DMS153 treated with DMSO at 0.1 percent for 48 hours (cell line): ENCODE measurements around the gene NAMPT.
"Not testable (repeated sequence)": the region's sequence is repeated elsewhere in the genome, so short reads cannot be mapped to it uniquely, and the experiment has no call there.

Experiments used
- DNase-seq: peaks from one replicate; lab custom pipeline; 2025; ENCODE audit not compliant: unreplicated experiment; lab: John Stamatoyannopoulos, UW

The NAMPT gene

GRCh38 chr7:106305732-106306131 is 20.9 kb upstream of the NAMPT start:
- no peak for DNase-seq

DNA sequence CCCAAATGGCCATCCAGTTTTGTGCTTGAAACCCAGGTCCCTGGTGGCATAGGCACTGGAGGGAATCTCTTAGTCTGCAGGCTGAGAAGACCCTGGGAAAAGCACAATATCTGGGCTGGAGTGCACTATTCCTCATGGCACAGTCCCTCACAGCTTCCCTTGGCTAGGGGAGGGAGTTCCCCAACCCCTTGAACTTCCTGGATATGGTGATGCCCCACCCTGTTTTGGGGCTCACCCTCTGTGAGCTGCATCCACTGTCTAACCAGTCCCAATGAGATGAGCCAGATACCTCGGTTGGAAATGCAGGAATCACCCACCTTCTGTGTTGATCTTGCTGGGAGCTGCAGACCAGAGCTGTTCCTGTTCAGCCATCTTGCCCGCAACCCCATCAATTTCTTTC is 19.8 kb upstream of the NAMPT start:
- no peak for DNase-seq

DNA sequence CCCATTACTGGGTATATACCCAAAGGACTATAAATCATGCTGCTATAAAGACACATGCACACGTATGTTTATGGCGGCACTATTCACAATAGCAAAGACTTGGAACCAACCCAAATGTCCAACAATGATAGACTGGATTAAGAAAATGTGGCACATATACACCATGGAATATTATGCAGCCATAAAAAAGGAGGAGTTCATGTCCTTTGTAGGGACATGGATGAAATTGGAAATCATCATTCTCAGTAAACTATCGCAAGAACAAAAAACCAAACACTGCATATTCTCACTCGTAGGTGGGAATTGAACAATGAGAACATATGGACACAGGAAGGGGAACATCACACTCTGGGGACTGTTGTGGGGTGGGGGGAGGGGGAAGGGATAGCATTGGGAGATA is 13.8 kb upstream of the NAMPT start:
- not testable (repeated sequence) for DNase-seq

GRCh38 chr7:106298155-106298554 is 13.4 kb upstream of the NAMPT start:
- DNase-seq, result not testable (repeated sequence)

GRCh38 chr7:106294334-106294733 is 9.6 kb upstream of the NAMPT start:
- no peak for DNase-seq

DNA sequence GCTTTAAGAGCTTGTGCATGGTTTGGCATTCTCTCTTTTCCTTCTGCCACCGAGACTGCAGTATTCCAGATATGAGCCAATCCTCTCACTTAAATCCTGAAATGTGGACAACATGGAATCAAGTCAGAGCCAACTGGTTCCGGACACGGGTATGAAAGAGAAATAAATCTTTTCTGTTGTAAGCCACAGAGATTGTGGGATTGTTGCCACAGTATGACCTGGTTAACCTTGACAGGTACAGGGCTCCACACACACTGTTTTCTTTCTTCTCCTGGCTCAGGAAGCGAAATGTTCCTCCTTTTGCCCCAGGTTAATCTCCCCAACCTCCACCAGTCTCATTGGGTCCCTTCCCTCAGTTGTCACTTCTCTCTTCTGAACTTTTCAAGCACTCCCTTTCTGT is 6.5 kb upstream of the NAMPT start:
- no peak for DNase-seq

GRCh38 chr7:106290319-106290718 is 5.5 kb upstream of the NAMPT start:
- DNase-seq, result no peak

DNA sequence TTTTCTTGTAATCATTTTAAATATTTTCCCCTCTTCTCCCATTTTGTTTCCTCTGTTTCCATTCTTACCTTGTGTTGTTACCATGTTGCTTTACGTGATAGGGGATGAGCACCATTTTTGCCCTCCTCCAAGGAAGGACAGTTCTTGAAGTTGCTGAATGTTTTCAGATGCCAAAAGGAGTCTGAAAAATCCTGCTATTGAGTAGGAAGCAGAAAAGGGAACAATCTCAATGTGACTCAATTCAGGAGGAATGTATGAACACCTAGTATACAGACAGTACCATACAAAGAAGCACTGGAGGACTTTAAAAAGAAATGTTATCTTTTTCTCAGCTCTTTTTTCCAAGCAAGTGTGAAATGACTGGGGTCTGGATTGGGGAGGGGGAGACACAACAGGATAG is 5.1 kb upstream of the NAMPT start:
- no peak for DNase-seq

- no peak for DNase-seq
Observed at GRCh38 chr7:106288263-106288662, 3.5 kb upstream of the NAMPT start.

DNA sequence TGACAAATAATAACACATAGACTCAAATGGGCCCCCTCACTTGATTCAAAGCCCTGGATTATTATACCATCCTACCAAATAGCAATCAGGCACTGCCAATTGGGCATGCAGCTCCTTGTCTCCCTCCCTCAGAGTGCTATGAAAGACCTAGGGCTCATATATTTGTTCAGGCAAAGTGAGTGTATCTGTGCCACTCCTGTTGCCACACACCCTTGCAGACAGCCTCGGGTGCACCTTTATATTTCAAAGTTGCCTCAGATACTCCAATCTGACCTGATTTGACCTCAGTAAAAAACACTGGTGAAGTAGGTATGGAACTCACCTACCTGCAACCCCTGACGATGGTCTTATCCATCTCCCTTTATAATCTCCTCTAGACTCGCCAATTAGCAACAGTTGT is 3.0 kb upstream of the NAMPT start:
- DNase-seq, result no peak

DNA sequence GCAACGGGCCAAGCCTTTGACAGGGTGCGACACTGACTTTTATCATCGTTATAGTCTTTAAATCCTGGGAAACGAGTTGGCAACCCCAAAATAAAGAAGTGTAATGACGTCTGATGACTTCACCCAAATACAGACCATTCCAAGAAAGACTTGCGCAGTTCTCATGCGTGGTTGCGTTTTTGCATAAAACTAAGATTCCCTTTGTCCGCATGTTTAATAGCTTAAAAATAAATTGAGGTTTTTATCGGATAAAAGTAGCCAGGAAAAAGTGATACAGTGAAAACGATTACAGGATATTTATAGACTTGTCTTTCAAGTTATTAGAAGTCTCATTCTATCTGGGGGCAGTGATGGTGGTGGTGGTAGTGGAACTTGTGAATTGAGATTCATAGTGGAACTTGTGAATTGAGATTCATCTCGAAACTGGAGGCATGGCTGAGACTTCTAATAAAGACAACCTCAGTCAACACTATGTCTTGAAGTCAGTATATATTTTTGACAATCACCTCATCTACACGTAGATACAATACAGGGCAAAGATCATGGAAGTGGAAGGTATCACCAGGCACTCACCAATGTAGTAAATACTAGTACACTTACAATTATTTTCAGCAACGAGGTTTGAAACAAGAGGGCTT is 1.2 kb upstream of the NAMPT start:
- peak; percentile 21 for DNase-seq

DNA sequence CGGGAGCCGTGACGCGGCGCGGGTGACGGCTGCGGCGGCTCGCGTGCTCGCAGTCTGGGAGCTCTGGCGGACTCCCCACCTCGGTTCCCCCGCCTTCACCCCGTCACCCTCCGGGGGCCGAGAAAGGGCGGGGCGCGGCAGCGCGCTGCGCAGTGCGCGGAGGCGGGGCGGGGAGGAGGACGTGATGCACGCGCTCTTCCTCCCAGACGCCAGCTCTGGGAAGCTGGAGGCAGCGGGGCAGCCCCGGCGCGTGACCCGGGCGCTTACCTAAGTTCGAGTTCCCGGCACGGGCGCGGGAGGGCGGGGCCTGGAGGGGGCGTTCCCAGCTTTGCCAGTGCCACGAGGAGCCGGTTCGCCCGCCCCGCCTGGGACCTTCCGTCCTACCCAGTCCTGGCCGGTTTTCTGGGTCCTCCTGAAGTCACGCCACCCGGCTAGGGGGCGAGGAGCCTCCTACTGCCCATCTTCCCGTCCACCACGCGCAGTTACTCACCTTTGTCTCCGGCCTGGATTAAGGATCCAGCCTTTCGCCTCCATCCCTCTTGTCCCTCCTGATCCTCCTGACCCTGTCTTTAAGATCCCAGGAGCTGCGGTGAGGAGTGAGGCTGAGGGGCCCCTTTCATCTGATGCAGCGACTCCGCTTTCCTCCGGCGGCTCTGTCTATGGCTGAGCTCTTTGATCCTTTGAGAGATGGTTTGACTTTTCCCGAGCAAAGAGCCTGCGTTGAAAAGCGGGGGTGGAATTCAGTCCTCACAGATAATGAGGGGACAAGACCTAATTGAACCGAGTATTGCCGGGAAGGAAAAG is 470 bp upstream of the NAMPT start:
- DNase-seq, result peak; percentile 95

DNA sequence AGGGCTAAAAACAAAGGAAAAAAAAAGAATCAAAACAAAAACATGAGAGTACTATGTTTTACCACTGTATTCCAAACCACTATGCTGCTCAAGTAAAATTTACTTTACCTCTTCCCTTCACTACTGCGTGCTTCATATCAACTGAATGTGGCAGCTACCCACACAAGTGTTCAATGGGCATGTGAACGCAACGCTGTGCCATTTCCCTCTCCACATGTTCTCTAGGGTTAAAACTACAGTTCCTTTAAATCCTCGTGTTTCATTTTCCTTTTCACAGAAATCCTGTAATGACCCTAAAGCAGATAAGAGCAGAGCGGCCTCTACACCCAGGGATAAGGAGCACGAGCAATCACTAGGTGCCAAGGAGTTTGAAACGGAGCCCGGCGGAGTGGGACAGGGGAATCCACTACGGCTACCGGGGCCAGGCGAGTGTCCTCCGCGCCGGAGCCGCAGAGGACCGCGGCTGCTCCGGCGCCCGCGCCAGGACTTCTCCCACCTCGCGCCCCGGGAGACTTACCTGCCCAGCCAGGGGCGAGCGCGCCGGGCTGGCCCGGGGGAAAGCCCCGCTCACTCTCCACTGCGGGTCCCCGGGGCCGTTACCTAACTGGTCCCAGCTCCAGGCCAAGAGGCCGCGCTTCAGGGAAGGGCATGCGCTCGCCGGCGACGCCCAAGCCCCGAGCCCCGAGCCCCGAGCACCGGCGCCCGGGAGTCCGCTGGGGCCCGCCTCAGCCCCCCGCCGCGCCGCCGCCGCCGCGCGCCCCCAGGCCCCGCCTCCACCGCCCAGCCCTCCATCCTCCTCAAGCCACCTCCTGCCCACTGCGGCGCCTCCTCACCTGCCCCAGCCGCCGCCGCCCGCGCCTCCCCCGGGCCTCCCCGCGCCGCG is 711 bp downstream of the NAMPT start:
- DNase-seq, result peak; percentile 23

- DNase-seq, result no peak
Observed at GRCh38 chr7:106283501-106283830, 1.3 kb downstream of the NAMPT start.

- no peak for DNase-seq
Observed at GRCh38 chr7:106282852-106283251, 1.9 kb downstream of the NAMPT start.

GRCh38 chr7:106282390-106282789 is 2.4 kb downstream of the NAMPT start:
- DNase-seq, result no peak

DNA sequence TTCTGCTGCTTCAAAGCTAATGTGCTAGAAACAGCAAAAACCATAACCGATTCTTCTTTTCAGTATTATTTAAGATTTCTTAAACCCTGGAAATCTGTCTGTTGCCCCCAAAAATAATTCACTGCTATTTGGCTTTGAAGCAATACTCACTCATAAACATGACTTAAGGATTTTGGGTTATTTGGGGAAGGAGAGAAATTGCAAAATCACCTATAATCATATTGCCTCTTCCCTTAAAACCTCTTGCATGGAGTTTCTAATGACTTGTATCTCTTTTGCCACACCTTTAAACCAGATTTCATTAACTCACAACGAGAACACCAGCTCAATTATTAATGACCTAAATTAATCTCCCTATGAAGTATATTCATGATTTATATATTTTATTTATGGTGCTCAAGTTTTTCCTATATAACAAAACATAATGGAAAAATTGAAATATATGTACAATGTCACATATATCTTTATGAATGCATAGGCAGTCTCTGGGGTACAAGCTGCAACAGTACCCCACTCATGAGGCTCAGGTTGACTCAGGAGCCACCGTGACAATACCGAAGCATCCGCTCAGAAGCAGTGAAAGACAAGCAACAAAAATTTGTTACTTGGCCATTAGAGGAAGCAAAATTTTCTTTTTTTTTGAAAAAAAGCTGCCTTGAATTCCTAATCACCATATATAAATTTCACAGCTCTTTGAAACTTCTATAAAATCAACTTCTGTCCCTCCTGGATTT is 3.0 kb downstream of the NAMPT start:
- DNase-seq, result no peak

DNA sequence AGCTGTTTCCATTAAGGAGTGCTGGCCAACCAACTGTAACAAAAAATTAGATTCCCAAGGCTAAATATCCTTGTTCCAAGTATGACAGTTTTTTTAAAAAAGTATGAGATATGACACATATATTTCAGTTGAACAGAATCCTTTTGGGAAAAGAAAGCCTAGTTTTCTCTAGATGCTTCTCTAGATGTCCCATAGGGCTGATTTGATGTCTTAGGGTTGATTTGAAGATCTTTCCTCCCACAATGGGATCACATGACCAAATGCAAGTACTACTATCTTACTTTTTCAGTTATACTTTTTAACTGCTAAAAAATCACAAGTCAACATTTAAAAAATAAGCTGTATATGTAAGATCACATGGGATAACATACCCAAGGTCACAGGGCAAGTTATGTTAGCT is 3.7 kb downstream of the NAMPT start:
- DNase-seq, result no peak

GRCh38 chr7:106279425-106280197 is 5.2 kb downstream of the NAMPT start:
- no peak for DNase-seq

- DNase-seq, result no peak
Observed at GRCh38 chr7:106278695-106279094, 6.1 kb downstream of the NAMPT start.
